ENCODE results near the gene EMX2. TPM values are rescaled to one million over a fixed set of nuclear protein-coding genes. Genes with fewer than 3 reads are reported as not detected.
"Not testable (repeated sequence)": the region's sequence is repeated elsewhere in the genome, so short reads cannot be mapped to it uniquely, and the experiment has no call there.

The EMX2 gene
- total RNA-seq, 1 donor from 2014 or later, result not detected

DNA sequence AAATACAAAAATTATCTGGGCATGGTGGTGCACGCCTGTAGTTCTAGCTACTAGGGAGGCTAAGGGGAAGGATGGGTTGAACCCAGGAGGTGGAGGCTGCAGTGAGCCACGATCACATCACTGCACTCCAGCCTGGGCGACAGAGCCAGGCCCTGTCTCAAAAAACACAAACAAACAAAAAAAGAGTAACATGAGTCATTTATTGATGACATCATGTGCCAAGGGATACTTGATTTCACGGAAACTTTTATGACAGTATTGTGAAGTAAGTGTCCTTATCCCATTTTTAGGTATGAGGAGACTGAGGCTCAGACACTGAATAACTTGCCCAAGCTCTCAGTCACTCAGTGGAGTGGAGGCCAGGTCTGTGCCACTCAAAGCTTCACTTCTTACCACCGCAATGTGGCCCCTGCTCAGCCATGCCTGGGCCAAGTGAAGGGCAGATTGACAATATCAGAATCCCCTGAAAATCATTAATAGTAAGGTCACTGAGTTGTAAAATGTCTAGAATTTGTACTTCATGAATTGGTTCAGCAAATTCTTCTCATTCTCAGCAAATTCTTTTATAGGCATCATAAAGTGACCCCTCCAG is 36.5 kb downstream of the EMX2 start:
- intact Hi-C loops (cut with DNase I), result no loop called here
- ATAC-seq (ENCODE audit: poor library complexity), result no peak
- no peak for DNase-seq

DNA sequence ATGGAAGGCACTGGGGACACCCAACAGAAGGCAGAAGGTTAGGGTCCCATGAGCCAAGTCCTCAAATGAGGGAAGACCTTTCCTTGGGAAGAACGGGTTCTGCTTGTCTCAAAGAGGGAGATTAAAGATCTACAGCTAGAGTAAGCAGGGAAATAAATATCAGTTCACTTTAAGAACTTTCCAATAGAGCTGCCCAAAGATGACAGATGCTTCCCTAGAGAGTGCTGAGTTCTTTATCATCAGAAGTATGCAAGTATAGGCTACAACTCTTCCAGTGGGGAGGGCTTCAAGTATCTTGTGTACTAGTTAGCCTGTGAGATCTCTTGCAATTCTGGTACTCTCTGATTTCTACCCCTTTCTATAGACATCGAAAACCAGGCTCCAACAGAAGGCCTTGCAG is 39.4 kb downstream of the EMX2 start:
- ATAC-seq (ENCODE audit: poor library complexity) (no peak), DNase-seq (no peak)
- intact Hi-C loops (cut with DNase I), result no loop called here

DNA sequence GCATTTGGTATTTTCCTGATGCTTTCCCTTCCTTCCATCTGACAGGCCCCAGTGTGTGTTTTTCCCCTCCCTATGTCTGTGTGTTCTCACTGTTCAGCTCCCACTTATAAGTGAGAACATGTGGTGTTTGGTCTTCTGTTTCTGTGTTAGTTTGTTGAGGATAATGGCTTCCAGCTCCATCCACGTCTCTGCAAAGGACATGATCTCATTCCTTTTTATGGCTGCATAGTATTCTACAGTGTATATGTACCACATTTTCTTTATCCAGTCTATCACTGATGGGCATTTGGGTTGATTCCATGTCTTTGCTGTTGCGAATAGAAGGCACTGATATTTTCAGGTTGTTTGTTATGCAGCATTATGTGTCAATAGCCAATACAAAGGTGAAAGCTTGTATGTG is 42.3 kb downstream of the EMX2 start:
- ATAC-seq (ENCODE audit: poor library complexity); DNase-seq; intact Hi-C loops (cut with DNase I): not testable (repeated sequence)

DNA sequence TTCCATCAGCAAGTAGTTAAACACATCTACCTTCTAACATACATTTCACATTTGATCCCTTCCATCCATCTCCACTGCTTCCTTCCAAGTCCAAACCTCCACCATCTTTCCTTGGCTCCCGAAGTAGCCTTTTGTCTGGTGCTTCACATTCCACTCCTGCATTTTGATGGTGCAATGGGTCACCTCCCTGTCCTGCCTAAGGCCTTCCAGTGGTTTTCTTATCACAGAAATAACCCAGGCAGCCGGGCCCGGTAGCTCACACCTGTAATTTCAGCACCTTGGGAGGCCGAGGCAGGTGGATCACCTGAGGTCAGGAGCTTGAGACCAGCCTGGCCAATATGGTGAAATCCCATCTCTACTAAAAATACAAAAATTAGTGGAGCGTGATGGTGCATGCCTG is 44.5 kb downstream of the EMX2 start:
- no peak for DNase-seq
- intact Hi-C loops (cut with DNase I), result no loop called here
- no peak for ATAC-seq (ENCODE audit: poor library complexity)

DNA sequence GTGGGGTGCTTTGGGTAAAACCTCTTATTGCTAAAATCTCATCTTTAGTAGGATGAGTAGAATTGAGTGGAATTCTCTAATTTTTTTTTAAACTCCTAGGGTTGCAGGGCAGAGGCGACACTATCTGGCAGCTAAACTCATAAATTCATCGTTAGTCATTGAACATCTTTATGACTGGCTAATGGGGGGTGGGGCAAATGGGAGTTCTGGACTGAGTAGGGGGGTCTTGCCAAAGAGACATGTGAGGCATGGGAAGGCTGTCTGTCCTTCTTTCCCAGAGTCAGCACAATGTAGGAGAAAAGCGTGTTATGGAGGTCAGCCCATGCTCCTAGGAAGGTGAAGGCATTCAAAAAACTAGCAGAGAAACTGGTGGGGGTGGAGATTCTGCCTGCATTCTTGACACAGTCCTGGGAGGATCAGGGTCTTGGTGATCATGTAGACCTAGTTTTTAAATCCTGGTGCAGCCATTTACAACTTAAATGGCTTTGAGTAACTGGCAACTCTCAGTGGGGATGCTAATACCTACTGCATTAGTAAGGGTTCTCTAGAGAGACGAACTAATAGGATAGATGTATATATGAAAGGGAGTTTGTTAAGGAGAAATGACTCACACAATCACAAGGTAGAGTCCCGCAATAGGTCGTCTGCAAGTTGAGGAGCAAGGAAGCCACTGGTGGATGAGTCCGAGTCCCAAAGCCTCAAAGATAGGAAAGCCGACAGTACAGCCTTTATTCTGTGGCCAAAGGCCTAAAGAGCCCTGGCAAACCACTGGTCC is 47.7 kb downstream of the EMX2 start:
- ATAC-seq (ENCODE audit: poor library complexity) (no peak), DNase-seq (no peak)
- intact Hi-C loops (cut with DNase I), result no loop called here

DNA sequence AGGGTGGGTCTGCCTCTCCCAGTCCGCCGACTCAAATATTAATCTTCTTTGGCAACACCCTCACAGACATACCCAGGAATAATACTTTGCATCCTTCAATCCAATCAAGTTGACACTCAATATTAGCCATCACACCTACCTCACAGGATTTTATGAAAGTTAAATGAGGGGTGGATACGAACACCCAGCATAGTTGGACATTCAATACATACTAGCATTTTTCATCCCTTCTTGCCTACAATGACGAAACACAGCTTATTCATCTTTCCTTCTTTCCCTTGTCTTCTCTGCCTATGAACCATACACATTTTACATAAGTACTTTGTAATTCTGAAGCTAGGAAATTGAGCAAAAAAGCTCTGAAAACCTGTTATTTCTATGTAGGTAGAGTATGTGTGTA is 48.5 kb downstream of the EMX2 start:
- DNase-seq (no peak), ATAC-seq (ENCODE audit: poor library complexity) (no peak)
- intact Hi-C loops (cut with DNase I), result no loop called here

DNA sequence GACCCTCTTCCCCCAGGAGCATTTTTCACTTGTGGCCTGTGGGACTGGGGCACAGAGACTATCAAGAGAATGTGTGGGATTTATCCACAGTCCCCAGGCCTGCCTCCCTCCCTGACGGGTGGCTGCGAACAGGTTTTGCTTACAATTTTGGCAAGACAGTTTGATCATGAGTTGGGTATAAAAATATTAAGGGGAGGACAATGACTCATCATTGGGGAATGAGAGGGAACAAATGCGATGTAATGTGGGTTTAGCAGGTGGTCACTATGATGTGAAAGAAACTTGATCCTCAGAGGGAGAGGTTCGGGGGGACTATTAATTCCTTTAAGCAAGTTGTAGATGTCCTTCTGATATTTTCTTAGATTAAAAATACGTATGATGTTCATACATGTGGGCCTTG is 52.2 kb downstream of the EMX2 start:
- no peak for ATAC-seq (ENCODE audit: poor library complexity)
- intact Hi-C loops (cut with DNase I), result no loop called here
- no peak for DNase-seq

DNA sequence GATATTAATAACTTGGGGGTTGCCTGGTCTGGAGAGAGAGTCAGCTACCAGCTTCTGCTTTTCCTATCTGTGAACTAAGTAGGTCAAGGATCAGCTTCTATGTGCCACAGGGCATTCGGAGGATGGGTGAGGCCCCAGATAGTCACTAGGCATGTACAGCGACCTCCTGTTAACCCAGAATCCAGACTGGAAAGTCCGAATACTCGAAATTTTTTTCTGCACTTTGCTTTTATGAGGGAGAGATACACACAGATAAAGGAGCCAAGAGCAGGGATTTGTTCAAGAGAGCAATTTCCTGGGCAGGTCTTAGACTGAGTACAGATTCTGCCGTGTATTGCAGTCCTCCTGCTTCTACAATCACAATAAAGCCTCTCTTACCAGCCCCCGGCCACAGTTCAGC is 54.2 kb downstream of the EMX2 start:
- DNase-seq (no peak), ATAC-seq (ENCODE audit: poor library complexity) (no peak)
- intact Hi-C loops (cut with DNase I), result no loop called here

DNA sequence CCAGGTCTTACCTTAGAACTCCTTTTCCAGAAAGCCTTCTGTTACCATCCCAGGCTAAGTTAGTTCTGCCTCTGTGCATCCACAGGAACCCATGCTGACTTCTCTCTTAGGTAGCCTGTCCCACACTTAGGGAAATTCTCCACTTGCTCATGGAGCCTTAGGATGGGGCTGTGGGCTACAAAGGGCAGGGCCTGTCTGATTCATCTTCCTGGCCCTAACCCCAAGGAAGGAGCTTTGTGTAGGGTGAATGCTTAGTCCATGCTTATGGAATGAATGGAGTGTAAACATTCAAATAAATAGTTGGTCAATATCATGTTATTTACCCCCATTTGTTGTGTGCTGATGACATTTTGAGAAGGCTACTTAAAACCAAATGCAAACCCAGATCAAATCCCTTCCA is 54.7 kb downstream of the EMX2 start:
- intact Hi-C loops (cut with DNase I), result no loop called here
- no peak for ATAC-seq (ENCODE audit: poor library complexity)
- DNase-seq, result no peak

Other genes with a start within 250 kb of the EMX2 start
- gene PDZD8, start 167.3 kb upstream of the EMX2 start, total RNA-seq, result 16.6 TPM

Measured in Right ventricle myocardium superior (tissue), 1 donor.